HL-60/S4 treated with retinoic acid at 250 ng/mL for 4 days and 3 days (cell line): ENCODE data around the gene PLCXD1.
"Not testable (repeated sequence)": the region's sequence is repeated elsewhere in the genome, so short reads cannot be mapped to it uniquely, and the experiment has no call there.

ENCODE experiments used
- in situ Hi-C: fragments of 300-500 bp; cut with MboI; formaldehyde crosslinking; loops from 2 replicates; pipeline ENCODE4 v1.7.0; 2022; ENCODE audit warnings: low sequenced_read_pairs

PLCXD1 gene

DNA sequence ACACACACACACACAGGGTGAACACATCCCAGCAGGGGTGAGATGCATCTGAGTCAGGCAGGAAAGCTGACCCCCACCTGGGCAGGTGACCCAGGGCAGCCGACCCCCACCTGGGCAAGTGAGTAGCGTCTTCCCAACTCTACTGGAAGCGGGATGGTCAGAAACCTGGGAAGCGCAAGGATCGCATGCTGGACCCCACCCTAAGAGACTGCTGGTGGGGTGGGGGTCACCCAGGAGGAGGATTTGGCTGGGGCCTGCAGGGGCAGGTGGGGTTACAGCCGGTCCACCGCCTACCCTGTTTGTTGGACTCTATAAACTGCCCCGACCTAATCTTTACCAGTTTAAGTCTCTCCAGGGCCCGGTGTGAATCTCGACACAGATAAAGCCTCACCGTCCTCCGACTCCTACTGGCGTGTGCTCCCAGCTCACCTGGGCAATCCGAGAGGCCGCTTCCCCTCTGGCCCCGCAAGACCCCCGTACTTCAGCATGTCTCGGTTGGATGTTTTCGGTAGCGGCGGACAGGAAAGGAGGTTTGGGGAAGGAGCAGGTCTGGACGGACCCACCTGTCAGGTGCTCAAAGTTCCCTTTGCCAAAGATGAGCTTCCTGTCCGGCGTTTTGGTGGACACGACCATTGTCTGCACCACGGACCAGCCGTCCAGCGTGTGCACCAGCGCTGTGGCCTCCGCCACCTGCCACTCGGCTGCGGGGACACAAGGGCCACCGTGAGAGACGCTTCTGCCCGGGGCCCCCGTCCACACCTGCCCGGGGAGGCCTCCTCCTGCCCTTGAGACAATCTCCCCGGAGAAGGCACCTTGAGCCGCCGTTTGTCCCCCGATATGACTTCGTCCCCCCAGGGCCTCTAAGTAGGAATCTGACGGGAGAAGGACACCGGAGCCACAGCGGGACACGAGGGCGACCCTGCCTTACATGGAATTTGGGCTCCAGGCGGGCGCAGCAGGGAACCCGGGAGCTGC lies 35.5 kb downstream of the PLCXD1 start:
- in situ Hi-C loops = no loop called here

DNA sequence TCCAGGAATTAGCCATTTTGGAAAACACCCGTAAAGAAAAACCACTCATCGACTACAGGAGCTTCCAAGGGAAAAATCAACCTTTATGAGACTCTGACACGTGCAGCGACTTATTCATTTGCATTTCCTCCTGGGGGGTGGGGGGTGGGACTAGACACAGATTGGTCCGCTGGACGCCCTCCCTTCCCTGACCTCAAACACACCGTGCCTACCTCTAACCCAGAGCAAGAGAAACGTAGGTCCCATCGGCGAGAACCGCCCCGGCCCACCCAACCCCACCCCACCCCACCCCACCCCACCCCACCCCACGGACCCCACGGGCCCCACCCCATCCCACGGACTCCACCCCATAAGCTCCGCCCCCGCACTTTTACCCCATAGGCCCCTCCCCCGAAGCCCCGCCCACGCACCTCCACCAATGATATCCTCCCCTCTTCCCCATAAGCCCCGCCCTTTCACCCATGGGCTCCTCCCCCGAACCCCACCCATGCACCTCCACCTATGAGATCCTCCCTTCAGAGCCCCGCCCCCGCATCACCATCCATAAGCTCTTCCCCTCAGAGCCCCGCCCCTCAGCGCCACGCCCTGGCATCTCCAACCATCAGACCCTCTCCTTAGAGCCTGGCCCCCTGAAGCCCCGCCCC lies 36.4 kb downstream of the PLCXD1 start:
- in situ Hi-C loops = no loop called here

DNA sequence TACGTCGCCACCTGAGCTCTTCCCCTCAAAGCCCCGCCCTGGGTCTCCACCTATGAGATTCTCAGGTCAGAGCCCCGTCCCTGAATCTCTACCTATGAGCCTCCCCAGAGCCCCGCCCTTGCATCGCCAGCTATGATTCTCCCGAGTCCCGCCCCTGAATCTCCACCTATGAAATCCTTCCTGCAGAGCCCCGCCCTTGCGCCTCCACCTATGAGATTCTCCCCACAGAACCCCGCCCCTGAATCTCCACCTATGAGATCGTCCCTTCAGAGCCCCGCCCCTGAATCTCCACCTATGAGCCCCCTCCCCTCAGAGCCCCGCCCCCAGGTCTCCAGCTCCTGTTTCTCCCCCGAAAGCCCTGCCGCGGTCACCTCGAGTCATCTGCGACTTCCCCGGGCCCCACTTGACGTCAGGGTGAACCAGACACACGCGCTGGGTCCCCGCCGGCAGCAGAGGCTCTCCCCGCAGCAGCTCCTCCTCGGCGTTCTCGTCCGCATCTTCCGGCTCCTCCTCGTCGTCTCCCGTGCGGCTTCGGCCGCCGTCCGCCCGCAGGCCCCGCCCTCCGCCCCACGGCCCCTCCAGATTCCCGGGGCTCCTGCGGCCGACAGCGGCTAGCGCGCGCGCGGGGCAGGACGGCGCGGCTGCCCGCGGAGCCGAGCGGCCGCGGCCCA lies 37.0 kb downstream of the PLCXD1 start:
- in situ Hi-C loops = no loop called here

DNA sequence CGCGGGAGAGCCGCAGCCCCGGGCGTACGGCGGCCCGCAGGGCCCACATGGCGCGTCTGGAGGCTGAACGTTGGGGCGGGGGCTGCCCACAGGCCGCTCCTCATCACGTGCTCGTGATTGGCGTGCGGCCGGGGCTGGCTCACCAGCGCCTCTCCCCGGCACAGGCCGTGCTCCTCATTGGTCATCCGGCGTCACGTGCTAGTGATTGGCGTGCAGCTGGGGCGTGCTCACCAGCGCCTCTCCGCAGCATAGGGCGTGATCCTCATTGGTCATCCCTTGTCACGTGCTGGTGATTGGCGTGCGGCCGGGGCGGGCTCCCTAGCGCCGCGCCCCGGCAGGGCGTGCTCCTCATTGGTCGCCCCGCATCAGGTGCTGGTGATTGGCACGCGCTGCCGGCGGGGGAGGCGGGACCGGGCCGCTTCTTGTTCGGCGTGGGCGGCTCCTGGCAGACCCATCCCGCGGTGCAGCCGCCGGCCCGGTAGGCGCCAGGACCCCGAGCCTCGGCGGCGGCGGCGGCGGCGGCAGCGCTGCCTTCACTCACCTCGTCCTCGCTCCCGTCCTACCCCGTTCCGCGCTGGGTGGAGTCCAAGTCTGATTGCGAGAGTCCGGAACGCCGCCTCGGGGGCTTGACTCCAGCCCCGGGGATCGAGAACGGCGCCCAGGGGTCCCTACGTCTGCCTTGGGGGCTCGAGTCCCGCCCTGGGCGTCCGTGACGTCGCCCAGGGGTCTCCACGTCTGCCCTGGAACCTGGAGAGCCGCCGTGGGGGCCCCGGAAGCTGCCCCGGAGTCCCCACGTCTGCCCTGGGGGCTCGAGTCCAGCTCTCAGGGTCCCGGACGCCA lies 37.8 kb downstream of the PLCXD1 start, which contains the start of gene GTPBP6:
Gene GTPBP6 (minus strand): TSS at position 58 of the 840 bp plus-strand sequence. CDS start 9 bp downstream, at position 49.
- in situ Hi-C loops = no loop called here

DNA sequence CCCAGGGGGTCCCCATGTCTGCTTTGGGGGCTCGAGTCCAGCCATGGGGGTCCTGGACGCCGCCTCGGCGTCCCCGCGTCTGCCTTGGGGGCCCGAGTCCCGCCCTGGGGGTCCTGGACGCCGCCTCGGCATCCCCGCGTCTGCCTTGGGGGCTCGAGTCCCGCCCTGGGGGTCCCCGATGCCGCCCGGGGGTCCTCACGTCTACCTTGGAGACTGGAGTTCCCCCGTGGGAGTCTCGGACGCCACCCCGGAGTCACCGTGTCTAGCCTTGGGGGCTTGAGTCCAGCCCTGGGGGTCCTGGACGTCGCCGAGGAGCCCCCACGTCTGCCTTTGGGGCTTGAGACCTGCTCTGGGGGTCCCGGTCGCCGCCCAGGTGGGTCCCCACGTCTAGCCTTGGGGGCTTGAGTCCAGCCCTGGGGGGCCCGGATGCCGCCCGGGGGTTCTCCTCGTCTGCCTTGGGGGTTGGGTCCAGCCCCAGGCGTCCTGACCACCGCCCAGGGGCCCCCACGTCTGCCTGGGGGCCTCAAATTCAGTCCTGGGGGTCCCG lies 38.5 kb downstream of the PLCXD1 start:
- in situ Hi-C loops = no loop called here

DNA sequence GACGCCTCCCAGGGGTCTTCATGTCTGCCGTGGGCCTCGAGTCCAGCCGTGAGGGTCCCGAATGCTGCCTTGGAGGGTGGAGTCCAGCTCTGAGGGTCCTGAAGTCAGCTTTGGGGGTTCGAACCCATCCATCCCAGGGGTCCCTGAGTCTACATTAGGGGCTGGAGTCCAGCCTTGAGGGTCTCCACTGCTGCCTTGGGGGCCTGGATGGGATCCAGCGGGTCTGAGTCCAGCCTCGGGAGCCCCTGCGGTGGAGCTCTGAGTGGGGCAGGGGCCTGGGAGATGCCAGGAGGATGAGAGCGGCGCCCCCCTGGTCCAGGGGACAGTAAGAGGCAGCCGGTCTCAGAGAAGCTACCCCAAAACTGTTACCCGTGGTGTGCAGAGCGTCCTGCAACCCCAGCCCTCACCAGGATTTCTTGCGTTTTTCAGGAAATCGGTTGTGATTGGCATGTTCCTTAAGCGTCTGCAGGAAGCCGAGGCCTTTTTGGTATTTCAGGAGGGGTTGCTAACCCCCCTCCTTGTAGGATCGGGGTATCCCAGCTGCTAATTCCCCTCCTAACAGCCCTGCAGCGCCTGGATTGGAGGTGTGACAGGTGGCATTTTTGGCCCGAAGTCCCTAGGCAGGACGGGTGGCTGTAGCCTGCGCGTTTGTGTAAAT lies 39.1 kb downstream of the PLCXD1 start:
- in situ Hi-C loops = no loop called here

DNA sequence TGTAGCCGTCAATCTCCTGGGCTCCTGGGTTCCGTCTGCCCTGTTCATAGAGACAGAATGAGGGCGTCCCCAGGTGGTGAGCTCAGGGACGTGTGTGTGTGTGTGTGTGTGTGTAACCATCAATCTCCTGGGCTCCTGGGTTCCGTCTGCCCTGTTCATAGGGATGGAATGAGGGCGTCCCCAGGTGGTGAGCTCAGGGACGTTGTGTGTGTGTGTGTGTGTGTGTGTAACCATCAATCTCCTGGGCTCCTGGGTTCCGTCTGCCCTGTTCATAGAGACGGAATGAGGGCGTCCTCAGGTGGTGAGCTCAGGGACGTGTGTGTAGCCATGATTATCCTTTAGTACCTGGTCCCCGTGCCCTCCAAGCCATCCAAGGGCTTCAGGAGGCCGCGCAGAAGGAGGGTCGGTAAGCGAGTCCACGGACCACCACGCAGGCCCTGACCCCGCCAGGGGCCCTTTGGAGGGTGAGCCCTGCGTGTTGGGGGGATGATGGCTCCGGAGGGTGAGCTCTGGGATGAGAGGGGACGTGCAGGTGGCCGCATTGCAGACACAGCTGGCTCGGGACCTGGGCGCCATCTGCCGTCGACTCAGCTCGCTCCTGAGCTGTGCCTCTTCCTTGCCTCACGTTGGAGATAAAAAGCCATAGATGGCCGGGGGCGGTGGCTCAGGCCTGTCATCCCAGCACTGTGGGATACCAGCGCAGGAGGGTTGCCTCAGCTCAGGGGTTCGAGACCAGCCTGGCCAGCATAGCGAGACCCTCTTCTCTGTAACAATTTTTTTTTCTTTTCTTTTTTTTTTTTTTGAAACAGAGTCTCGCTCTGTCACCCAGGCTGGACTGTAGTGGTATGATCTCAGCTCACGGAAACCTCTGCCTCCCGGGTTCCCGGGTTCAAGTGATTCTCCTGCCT lies 42.8 kb downstream of the PLCXD1 start:
- in situ Hi-C loops = no loop called here

DNA sequence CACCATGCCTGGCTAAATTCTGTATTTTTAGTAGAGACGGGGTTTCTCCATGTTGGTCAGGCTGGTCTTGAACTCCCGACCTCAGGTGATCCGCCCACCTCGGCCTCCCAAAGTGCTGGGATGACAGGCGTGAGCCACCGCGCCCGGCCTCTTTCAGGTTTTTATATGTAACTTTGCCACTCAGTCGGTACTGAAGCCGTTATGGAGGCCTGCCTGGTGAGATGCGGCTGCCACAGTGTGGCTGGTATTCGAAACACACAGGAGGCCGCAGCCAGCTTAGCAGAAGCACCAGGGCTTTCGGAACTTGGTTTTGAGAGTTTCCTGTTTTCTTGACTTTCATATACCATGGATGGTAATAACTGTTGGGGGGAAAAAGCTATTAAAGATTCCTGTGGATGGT lies 43.5 kb downstream of the PLCXD1 start:
- in situ Hi-C loops = not testable (repeated sequence)

DNA sequence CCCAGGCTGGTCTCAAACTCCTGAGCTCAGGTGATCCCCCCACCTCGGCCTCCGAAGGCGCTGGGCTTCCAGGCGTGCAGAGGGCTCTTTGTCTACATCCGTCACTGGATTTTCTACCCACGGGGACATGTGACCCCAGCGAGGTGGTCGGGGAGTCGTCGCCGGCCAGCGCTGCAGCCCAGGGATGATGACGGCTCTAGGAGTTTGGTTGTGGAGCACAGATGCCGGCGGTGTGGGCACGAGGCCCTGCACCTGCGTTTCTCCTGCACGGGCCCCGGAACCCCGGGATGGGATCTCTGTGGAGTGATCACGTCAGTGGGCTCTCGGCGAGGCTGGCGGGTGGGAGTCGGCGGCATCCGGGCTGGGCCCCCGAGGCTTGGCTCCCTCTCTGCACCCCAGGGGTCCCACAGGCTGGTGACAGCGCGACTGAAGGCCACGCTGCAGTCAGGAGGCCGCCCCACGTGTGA lies 46.5 kb downstream of the PLCXD1 start:
- in situ Hi-C loops = no loop called here

DNA sequence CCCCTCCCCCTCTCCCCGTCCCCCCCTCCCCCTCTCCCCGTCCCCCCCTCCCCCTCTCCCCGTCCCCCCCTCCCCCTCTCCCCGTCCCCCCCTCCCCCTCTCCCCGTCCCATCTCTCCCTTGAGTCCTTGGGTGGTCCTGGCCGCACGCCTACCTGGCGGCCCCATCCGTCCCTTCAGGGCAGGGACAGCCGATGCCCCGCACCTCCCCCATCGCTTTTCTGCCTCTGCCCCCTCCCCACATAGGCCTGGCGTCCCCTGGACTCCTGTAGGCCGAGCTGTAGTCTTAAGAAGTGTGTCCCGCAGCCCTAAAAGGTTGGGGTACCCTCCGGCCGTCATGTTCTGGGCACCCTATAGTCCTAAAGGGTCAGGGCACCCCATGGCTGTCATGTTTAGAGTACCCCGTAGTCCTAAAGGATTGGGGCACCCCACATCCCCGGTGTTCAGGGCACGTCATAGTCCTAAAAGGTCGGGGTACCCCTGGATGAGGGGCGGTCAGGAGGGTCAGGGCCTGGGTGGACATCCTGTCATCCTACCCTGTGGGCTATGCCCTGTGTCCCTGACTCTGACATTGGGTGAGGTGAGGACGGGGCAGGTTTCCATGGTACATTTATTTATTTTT lies 48.2 kb downstream of the PLCXD1 start:
- in situ Hi-C loops = no loop called here

DNA sequence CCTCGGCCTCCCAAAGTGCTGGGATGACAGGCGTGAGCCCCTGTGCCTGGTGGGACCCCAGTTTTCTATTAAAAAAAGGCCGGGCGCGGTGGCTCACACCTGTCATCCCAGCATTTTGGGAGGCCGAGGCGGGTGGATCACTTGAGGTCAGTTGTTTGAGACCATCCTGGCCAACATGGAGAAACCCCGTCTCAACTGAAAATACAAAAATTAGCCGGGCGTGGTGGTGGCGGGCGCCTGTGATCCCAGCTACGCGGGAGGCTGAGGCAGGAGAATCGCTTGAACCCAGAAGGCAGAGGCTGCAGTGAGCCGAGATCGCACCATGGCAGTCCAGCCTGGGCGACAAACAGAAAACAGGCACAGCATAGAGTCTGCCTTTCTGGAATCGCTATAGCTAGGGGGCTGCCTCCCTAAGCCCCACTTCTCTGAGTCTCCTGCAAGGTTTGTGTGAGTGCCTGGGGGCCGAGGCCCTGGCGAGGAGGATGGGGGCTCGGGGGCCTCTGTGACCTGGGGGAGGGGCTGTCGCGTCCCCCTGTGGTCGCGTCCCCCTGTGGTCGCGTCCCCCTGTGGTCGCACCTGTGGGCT lies 49.1 kb downstream of the PLCXD1 start:
- in situ Hi-C loops = not testable (repeated sequence)

DNA sequence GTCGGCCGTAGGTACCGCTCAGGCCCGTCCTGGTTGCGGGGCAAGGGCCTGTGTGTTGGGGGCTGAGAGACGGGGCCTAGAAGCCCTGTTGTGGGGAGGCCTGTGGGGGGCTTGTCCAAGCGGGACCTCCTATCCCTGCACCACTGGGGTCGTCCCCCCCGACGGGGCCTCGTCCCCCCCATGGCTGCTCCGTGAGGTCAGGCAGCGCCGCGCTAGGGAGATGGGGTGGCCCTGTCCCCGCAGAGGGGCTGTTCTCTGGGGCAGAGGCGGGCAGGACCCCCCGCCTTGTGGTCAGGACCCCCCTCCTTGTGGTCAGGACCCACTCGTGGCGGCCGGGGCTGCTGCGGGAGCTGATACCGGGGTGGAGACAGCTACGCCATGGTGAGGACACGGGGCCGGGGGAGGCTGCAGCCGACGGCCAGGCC lies 49.6 kb downstream of the PLCXD1 start:
- in situ Hi-C loops = no loop called here

DNA sequence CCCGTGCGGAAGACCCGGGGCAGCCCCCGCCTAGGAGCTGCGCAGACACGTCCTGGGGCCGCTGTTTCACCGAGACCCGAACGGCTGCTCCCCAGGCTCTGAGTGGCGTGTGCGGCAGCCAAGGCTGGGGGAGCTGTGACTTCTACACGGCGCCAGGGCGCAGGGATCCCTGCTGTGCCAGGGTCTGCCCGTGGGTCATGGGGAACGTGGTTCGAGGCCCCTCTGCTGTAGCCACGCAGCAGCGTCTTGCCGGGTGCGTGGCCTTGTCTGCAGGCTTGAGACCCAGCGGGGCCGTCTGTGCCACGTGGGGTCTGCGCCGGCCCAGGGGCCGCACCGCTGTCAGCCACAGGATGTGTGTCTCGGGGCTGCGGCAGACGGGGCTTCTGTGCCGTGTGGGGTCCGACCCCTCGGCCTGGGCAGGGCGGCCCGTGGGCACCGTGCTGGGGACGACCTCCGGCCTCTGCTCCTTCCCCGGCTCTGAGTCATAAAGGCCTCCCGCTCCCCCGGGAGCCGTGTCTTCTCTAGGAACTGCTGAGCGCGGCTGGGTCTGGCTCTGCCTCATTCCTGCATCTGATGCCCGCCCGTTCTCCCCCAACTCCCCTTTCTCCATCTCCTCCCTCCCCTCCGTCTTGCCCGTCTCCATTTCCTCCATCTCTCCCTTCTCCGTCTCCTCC lies 50.1 kb downstream of the PLCXD1 start:
- in situ Hi-C loops = no loop called here

DNA sequence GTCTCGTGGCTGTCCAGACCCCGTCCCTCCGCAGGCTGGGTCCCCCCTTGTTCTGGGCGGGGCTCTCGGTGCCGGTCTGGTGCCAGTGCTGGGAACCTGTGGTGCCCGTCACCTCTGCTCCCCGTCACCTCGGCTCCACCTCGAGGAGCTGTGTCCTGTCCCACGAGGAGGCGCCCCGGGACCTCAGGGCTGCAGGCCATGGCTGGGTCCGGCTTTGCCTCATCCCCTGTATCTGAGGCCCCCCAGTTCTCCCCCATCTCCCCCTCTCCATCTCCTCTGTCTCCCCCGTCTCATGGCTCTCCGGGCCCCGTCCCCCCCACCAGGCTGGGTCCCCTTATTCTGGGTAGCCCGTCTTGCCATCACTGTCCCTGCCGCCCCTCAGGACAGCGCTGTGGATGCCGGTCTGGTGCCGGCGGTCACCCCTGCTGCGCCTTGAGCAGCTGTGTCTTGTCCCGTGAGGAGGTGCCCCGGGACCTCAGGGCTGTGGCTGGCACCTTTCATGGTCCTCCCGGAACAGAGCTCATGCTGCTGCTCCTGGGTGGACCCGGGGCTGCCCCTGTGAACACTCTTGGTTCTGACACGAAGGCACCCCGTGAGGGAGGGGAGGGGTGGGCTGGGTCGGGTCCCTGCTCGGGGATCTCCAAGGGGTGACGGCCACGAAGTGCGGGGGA lies 50.8 kb downstream of the PLCXD1 start:
- in situ Hi-C loops = no loop called here

DNA sequence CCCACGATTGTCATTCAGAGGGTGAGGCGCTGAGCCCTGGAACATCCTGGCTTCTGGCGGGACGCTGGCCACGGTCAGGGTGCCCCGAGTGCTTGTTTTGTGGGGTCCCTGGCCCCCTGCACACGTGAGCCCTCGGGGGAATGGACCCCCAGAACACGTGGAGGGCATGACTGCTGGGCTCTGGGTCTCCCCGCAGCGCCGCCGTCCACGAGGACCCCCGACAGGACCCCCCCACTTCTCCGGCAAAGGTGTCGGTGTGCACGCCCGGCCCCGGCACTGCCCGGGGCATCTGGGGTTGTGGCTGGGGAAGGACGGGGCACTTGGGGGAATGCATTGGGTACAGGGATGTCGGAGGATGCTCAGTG lies 51.3 kb downstream of the PLCXD1 start:
- in situ Hi-C loops = no loop called here

DNA sequence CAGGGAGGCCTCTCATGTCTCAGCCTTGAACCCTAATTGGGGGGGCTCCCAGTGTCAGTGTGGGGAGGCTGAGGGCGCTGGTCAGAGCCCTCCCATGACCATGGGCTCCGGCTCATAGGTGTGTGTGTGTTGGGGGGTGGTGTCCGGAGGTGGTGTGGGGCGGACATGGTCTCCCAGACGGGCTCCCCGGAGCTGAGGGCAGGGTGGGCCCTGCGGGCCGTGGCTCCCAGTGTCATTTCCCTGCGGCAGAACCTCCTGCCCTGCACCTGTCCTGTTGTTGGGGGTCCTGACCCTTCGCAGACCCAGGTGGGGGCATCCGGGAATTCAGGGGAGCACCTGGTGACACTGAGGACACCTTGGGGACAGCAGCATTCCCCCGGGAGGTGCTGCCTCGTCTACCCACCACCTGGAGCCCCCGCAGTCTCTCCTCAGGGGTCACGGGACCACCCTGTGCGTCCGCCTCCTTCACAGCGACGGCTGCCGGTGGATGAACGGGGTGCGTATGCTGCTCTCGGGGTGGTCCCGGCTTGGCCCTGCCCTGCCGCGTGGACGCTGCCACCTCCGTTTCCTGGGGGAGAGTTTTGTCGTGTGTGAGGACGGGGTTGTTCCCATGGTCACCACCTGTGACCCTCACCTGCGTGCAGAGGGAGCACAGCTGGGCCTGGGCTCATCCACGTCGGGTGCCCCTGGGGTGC lies 51.9 kb downstream of the PLCXD1 start:
- in situ Hi-C loops = no loop called here
